PC-3 (cell line): Measurements from ENCODE around the gene MAGED2. TPM values are rescaled to one million over a fixed set of nuclear protein-coding genes. Genes with fewer than 3 reads are reported as not detected.

Source experiments
- ATAC-seq: fragments of 200-7000 bp; cut with Tn5 transposase; 2 replicates; pipeline ENCODE4 v1.9.1; 2020; ENCODE audit warnings: mild to moderate bottlenecking, moderate library complexity
- BruUV-seq: library from RNA; stranded (reverse); fragments of 400-500 nt; replicated peaks from 2 replicates; lab custom pipeline; 2021; lab: Mats Ljungman, UMichigan
- CTCF ChIA-PET: fragments of 300-600 bp; sonication (Branson Sonifier 250); formaldehyde crosslinking; loops from one replicate; lab custom pipeline; 2022; ENCODE audit warnings: antibody characterized with exemption; lab: Charles Lee
- POLR2A ChIA-PET: fragments of 300-600 bp; sonication (Branson Sonifier 250); formaldehyde crosslinking; loops from one replicate; lab custom pipeline; 2022; ENCODE audit warnings: antibody characterized with exemption; ENCODE audit not compliant: unreplicated experiment; lab: Charles Lee
- DNase-seq: peaks from one replicate; pipeline ENCODE4 v3.0.0-alpha.2; 2015
- H2AFZ ChIP-seq: fragments of 300-600 bp; sonication (generic); 2 replicates; pipeline ENCODE4 v1.6.0; 2016; ENCODE audit warnings: antibody characterized with exemption, low read length
- H3F3A ChIP-seq: fragments of 300-600 bp; sonication (generic); one replicate; pipeline ENCODE4 v1.6.0; 2017; ENCODE audit warnings: antibody characterized with exemption, low read length, control low read depth, mild to moderate bottlenecking; ENCODE audit not compliant: unreplicated experiment
- H3K27ac ChIP-seq: fragments of 300-600 bp; sonication (generic); 2 replicates; pipeline ENCODE4 v1.5.1; 2016; ENCODE audit warnings: mild to moderate bottlenecking, low read length
- H3K27me3 ChIP-seq: fragments of 300-600 bp; sonication (generic); 2 replicates; pipeline ENCODE4 v1.6.1; 2016; ENCODE audit warnings: low read length, mixed read lengths
- H3K36me3 ChIP-seq: fragments of 300-600 bp; sonication (generic); 2 replicates; pipeline ENCODE4 v1.6.1; 2016; ENCODE audit warnings: low read depth, mixed run types, low read length, mixed read lengths
- H3K4me1 ChIP-seq: fragments of 300-600 bp; sonication (generic); 2 replicates; pipeline ENCODE4 v1.5.1; 2016; ENCODE audit warnings: low read length; ENCODE audit not compliant: insufficient read depth
- H3K4me2 ChIP-seq: fragments of 300-600 bp; sonication (generic); 2 replicates; pipeline ENCODE4 v1.6.0; 2016; ENCODE audit warnings: low read length
- H3K4me3 ChIP-seq: fragments of 300-600 bp; sonication (generic); 2 replicates; pipeline ENCODE4 v1.5.1; 2016; ENCODE audit warnings: mild to moderate bottlenecking, low read length, mixed read lengths
- H3K79me2 ChIP-seq: fragments of 300-600 bp; sonication (generic); 2 replicates; pipeline ENCODE4 v1.6.1; 2017; ENCODE audit warnings: low read length, mixed read lengths
- H3K9ac ChIP-seq: fragments of 300-600 bp; sonication (generic); 2 replicates; pipeline ENCODE4 v1.6.0; 2016; ENCODE audit warnings: mild to moderate bottlenecking, low read length
- H3K9me2 ChIP-seq: fragments of 300-600 bp; sonication (generic); replicated peaks from 2 replicates; pipeline ENCODE4 v1.6.1; 2016; ENCODE audit warnings: mixed run types, low read length, mixed read lengths
- H3K9me3 ChIP-seq: fragments of 300-600 bp; sonication (generic); 2 replicates; pipeline ENCODE4 v1.6.1; 2016; ENCODE audit warnings: low read length, mixed read lengths
- H4K20me1 ChIP-seq: fragments of 300-600 bp; sonication (generic); 2 replicates; pipeline ENCODE4 v1.6.1; 2016; ENCODE audit warnings: low read length, mixed read lengths
- EZH2 ChIP-seq: fragments of 300-600 bp; sonication (generic); IDR thresholded peaks from one replicate; pipeline ENCODE4 v1.6.1; 2017; ENCODE audit warnings: antibody characterized with exemption, mild to moderate bottlenecking, low read length; ENCODE audit not compliant: unreplicated experiment
- EZH2phosphoT487 ChIP-seq: fragments of 300-600 bp; sonication (generic); IDR thresholded peaks from 2 replicates; pipeline ENCODE4 v1.6.1; 2018; ENCODE audit warnings: mild to moderate bottlenecking, antibody characterized with exemption, low read length, borderline replicate concordance
- intact Hi-C: fragments of 100-400 bp; cut with micrococcal nuclease; formaldehyde crosslinking; loops from 2 replicates; pipeline ENCODE4 v1.9.0; 2023
- total RNA-seq: library from RNA; depleted of rRNA; stranded (reverse); fragments of >200 nt; gene quantifications from 2 replicates; pipeline ENCODE4 v1.2.3, GENCODE V29; 2014
- TF ChIP-seq, protein P1 (sequence below): fragments of 300-600 bp; sonication (generic); conservative IDR thresholded peaks from 2 replicates; pipeline ENCODE4 v1.5.1; 2017; ENCODE audit warnings: antibody characterized with exemption, low read depth, mild to moderate bottlenecking, low read length

The MAGED2 gene
- total RNA-seq, 1 experiment from 2014 or later, result 61.4 TPM

DNA sequence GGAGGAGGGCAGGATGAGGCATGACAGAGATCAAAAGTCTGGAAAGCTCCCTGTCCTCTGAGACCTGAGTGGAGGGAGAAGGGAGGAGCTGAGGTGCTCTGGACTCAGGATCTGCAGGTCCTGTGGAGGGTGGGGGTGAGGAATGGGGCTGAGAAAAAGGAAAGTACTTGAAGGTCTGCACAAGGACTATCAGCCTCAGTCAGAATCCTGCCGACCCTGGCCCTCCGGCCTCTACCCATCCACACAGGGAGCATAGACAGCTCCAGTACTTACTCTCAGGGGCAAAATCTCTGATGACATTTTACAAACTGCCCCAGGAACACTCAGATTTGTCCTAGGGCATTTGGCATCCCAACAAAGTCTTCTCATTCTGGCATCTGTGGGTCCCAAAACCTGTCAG, 8.5 kb upstream of the MAGED2 start:
- no peak for ATAC-seq
- Histone ChIP-seq H4K20me1 (no peaks in the 10 kb centered on the region), H3K27ac (no peak overlapping the region), H3F3A (no peaks in the 10 kb centered on the region), H3K9me2 (no peaks in the 10 kb centered on the region), H3K4me2 (no peak overlapping the region), H3K36me3 (no peaks in the 10 kb centered on the region), H3K4me3 (no peak overlapping the region), H3K79me2 (no peaks in the 10 kb centered on the region), H2AFZ (no peak overlapping the region), H3K27me3 (peaks cover 7% of the 10 kb centered on the region), H3K4me1 (no peaks in the 10 kb centered on the region), H3K9me3 (no peaks in the 10 kb centered on the region), H3K9ac (no peak overlapping the region)
- no peak for DNase-seq
- CTCF ChIA-PET, result no interaction called here
- intact Hi-C loops, result no loop called here
- POLR2A ChIA-PET, result no interaction called here
- no TSS peak for BruUV-seq
- TF ChIP-seq EZH2 (no peak), EZH2phosphoT487 (no peak)
- TF ChIP-seq, protein P1, sequence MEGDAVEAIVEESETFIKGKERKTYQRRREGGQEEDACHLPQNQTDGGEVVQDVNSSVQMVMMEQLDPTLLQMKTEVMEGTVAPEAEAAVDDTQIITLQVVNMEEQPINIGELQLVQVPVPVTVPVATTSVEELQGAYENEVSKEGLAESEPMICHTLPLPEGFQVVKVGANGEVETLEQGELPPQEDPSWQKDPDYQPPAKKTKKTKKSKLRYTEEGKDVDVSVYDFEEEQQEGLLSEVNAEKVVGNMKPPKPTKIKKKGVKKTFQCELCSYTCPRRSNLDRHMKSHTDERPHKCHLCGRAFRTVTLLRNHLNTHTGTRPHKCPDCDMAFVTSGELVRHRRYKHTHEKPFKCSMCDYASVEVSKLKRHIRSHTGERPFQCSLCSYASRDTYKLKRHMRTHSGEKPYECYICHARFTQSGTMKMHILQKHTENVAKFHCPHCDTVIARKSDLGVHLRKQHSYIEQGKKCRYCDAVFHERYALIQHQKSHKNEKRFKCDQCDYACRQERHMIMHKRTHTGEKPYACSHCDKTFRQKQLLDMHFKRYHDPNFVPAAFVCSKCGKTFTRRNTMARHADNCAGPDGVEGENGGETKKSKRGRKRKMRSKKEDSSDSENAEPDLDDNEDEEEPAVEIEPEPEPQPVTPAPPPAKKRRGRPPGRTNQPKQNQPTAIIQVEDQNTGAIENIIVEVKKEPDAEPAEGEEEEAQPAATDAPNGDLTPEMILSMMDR, result no peak

DNA sequence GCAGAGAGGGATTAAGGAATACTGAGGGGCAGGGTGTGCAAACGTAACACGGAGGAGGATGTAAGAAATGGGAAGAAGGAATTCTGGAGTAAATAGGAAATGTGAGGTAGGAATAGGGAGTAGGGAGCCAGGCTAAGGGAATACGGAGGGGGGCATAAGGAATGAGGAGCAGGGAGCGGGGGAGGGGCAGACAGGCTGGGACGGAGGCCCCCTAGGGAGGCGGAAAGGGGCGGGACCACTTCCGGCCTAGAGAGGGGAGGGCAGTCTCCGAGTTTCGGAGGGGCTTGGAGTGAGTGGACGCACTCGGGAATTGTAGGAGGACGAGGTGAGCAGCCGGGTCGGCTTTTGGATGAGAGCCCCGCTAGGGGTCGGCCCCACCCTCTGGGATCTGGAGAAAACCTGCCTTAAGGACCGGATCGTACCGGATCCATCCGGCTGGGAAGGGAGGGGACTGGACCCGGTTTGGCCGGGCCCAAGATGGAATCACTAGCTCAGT, 612 bp downstream of the MAGED2 start:
- H3F3A ChIP-seq, result no peaks in the 10 kb centered on the region
- H3K27ac ChIP-seq, result peak overlapping the region; percentile 33; the same call in 1 of the 2 replicates
- no peak for DNase-seq
- peaks cover 7% of the 10 kb centered on the region for H3K27me3 ChIP-seq
- no peaks in the 10 kb centered on the region for H3K9me2 ChIP-seq
- no peaks in the 10 kb centered on the region for H3K36me3 ChIP-seq
- BruUV-seq, result no TSS peak
- H3K9ac ChIP-seq, result peak overlapping the region; percentile 68
- 0 out of 2 replicates have a peak, but pooled peaks cover 7% of the 10 kb centered on the region for H3K4me1 ChIP-seq
- H3K9me3 ChIP-seq, result no peaks in the 10 kb centered on the region
- CTCF ChIA-PET, result no interaction called here
- intact Hi-C loops, result loop anchor here (1.0 to 10.0 kb wide), 3 partner anchors 169 to 563 kb away; partner anchors contain the start of gene APEX2
- H2AFZ ChIP-seq, result peak overlapping the region; percentile 95
- POLR2A ChIA-PET, result interaction anchor here (0.8 kb wide), 1 partner anchor 169 kb away, joined by 6 read pairs; no protein-coding TSS in a partner anchor
- no peaks in the 10 kb centered on the region for H4K20me1 ChIP-seq
- peak overlapping the region; percentile 83 for H3K4me3 ChIP-seq
- peak; percentile 35 for ATAC-seq
- TF ChIP-seq EZH2phosphoT487 (no peak), EZH2 (no peak)
- TF ChIP-seq, protein P1, result no peak
- peaks cover 18% of the 10 kb centered on the region for H3K79me2 ChIP-seq
- peak overlapping the region; percentile 100 for H3K4me2 ChIP-seq
